H1 (cell line): Measurements from ENCODE around the gene CACNB1. TPM values are rescaled to one million over a fixed set of nuclear protein-coding genes. Genes with fewer than 3 reads are reported as not detected.

Experiments used
- CBX5 ChIP-seq: fragments of 300-800, 300-1000 bp; sonication (generic); IDR thresholded peaks from 2 replicates; pipeline ENCODE4 v1.7.1; 2016; ENCODE audit warnings: antibody characterized with exemption, low read length, low read depth
- KDM4A ChIP-seq: IDR thresholded peaks from one replicate; pipeline ENCODE4 v1.7.1; 2012; ENCODE audit warnings: low read depth, mild to moderate bottlenecking, moderate library complexity, low read length, inconsistent platforms; ENCODE audit not compliant: severe bottlenecking
- MAX ChIP-seq: IDR thresholded peaks from 2 replicates; pipeline ENCODE4 v1.6.1; 2012; ENCODE audit warnings: inconsistent platforms
- NANOG ChIP-seq: IDR thresholded peaks from 2 replicates; pipeline ENCODE4 v1.6.1; 2011; ENCODE audit warnings: low read length, low read depth, mild to moderate bottlenecking, inconsistent platforms; ENCODE audit not compliant: insufficient read depth, poor library complexity, severe bottlenecking
- RAD21 ChIP-seq, 2 experiments: IDR thresholded peaks in 1 of 2; conservative IDR thresholded peaks in 1 of 2; 2 replicates each; pipeline ENCODE4 v1.6.1; 2011; ENCODE audit warnings: low read depth in 2 of 2, low read length in 2 of 2, improper control_type of control experiment in 1 of 2, inconsistent platforms in 1 of 2, mild to moderate bottlenecking in 1 of 2, moderate library complexity in 1 of 2
- SIRT6 ChIP-seq: IDR thresholded peaks from one replicate; pipeline ENCODE4 v1.7.1; 2012; ENCODE audit warnings: low read length, inconsistent platforms
- SP4 ChIP-seq: IDR thresholded peaks from 2 replicates; pipeline ENCODE4 v1.6.1; 2012; ENCODE audit warnings: low read length, inconsistent platforms
- SUZ12 ChIP-seq: fragments of 200-600 bp; sonication (generic); IDR thresholded peaks from 2 replicates; pipeline ENCODE4 v1.6.1; 2012; ENCODE audit warnings: mild to moderate bottlenecking, inconsistent platforms, low read length, moderate library complexity, mixed read lengths
- TCF12 ChIP-seq: IDR thresholded peaks from 2 replicates; pipeline ENCODE4 v1.6.1; 2011; ENCODE audit warnings: low read depth, mild to moderate bottlenecking, low read length
- polyA plus RNA-seq, 7 experiments: library from polyadenylated mRNA; depleted of rRNA in 3 of 7; stranded (reverse) in 5 of 7; unstranded in 2 of 7; fragments of >200 nt in 5 of 7; fragments of 200-250 nt in 2 of 7; gene quantifications; 1 replicate in 5 of 7; 2 replicates in 1 of 7; 4 replicates in 1 of 7; pipeline versions ENCODE4 v1.2.1 to v1.2.3, GENCODE V29; 2011 to 2013; ENCODE audit warnings: missing spikeins in 2 of 7, mixed read lengths in 2 of 7
- total RNA-seq: library from RNA; stranded (reverse); fragmentation: NEBNext Ultra II Directional; extraction: Animal tissue kit (Norgen Biotek cat#: 25700); gene quantifications from 2 replicates; pipeline ENCODE4 v1.2.1, GENCODE V29; 2021

CACNB1 gene
- total and polyA plus RNA-seq, 2 of the 8 experiments (the other 6 are each of a cell fraction or from before 2014, with no cell fraction given) = 7.2 to 17.8 TPM

- TF ChIP-seq KDM4A = no peak
- no peak for TF ChIP-seq SP4
- no peak for TF ChIP-seq SUZ12
- no peak for TF ChIP-seq TCF12
- no peak for TF ChIP-seq MAX
- no peak for TF ChIP-seq CBX5
- no peak for TF ChIP-seq SIRT6
- TF ChIP-seq RAD21 (IDR thresholded peaks at IDR 0.05 in 1 of 2, conservative IDR thresholded peaks at IDR 0.05 in 1 of 2; ENCODE audit: low read depth in 2 of 2, low read length in 2 of 2) = no peak
- no peak for TF ChIP-seq NANOG
- TF ChIP-seq, all 59 proteins: peak for 0
Measured at GRCh38 chr17:39131616-39132015, 65.9 kb downstream of the CACNB1 start (continued).
